Measurements from ENCODE around the gene FAM185A. TPM values are rescaled to one million over a fixed set of nuclear protein-coding genes. Genes with fewer than 3 reads are reported as not detected.
"Not testable (repeated sequence)": the region's sequence is repeated elsewhere in the genome, so short reads cannot be mapped to it uniquely, and the experiment has no call there.

The FAM185A gene
- total RNA-seq, 2 donors from 2014 or later, result 8.6 to 10.5 TPM

- H3K36me3 ChIP-seq; H3K4me1 ChIP-seq; H3K9me3 ChIP-seq; H3K27ac ChIP-seq; H3K27me3 ChIP-seq; intact Hi-C loops (cut with DNase I); DNase-seq: not testable (repeated sequence)
- Histone ChIP-seq H3K9ac (ENCODE audit: low read depth in 2 of 2, low read length in 2 of 2) (peak overlapping the region; percentile 12 to 63), H3K4me3 (peak overlapping the region; percentile 77)
Observed at GRCh38 chr7:102749445-102749786, 617 bp downstream of the FAM185A start.

GRCh38 chr7:102758227-102758626, 9.4 kb downstream of the FAM185A start:
- H3K4me3 ChIP-seq; H3K27ac ChIP-seq; H3K4me1 ChIP-seq; H3K36me3 ChIP-seq; DNase-seq; H3K27me3 ChIP-seq; H3K9me3 ChIP-seq; H3K9ac ChIP-seq (ENCODE audit: low read depth in 2 of 2, low read length in 2 of 2): not testable (repeated sequence)
- intact Hi-C loops (cut with DNase I), result loop anchor here (5.0 kb wide), 1 partner anchor 304 kb away; no protein-coding TSS in a partner anchor

- not testable (repeated sequence) for H3K9ac ChIP-seq (ENCODE audit: low read depth in 2 of 2, low read length in 2 of 2); H3K4me3 ChIP-seq; H3K4me1 ChIP-seq; H3K36me3 ChIP-seq; H3K9me3 ChIP-seq; DNase-seq; H3K27ac ChIP-seq; H3K27me3 ChIP-seq
- intact Hi-C loops (cut with DNase I), result loop anchor here (5.0 kb wide), 1 partner anchor 302 kb away; no protein-coding TSS in a partner anchor
Observed at GRCh38 chr7:102759934-102760333, 11.1 kb downstream of the FAM185A start.

- H3K4me3 ChIP-seq; H3K27me3 ChIP-seq; H3K36me3 ChIP-seq; intact Hi-C loops (cut with DNase I); H3K9me3 ChIP-seq; H3K9ac ChIP-seq (ENCODE audit: low read depth in 2 of 2, low read length in 2 of 2); DNase-seq; H3K4me1 ChIP-seq; H3K27ac ChIP-seq: not testable (repeated sequence)
Observed at GRCh38 chr7:102761234-102761633, 12.4 kb downstream of the FAM185A start.

- H3K4me1 ChIP-seq; H3K4me3 ChIP-seq; H3K9me3 ChIP-seq; intact Hi-C loops (cut with DNase I); H3K27ac ChIP-seq; DNase-seq; H3K9ac ChIP-seq (ENCODE audit: low read depth in 2 of 2, low read length in 2 of 2); H3K36me3 ChIP-seq; H3K27me3 ChIP-seq: not testable (repeated sequence)
Observed at GRCh38 chr7:102763295-102763905, 14.6 kb downstream of the FAM185A start.

- H3K27ac ChIP-seq; DNase-seq; H3K27me3 ChIP-seq; H3K9ac ChIP-seq (ENCODE audit: low read depth in 2 of 2, low read length in 2 of 2); intact Hi-C loops (cut with DNase I); H3K4me3 ChIP-seq; H3K36me3 ChIP-seq; H3K4me1 ChIP-seq; H3K9me3 ChIP-seq: not testable (repeated sequence)
Observed at GRCh38 chr7:102769657-102770192, 20.9 kb downstream of the FAM185A start.

GRCh38 chr7:102770467-102770866, 21.7 kb downstream of the FAM185A start:
- H3K9ac ChIP-seq (ENCODE audit: low read depth in 2 of 2, low read length in 2 of 2); H3K4me3 ChIP-seq; H3K9me3 ChIP-seq; intact Hi-C loops (cut with DNase I); H3K27me3 ChIP-seq; DNase-seq; H3K4me1 ChIP-seq; H3K36me3 ChIP-seq; H3K27ac ChIP-seq: not testable (repeated sequence)

GRCh38 chr7:102776217-102776616, 27.4 kb downstream of the FAM185A start:
- DNase-seq; H3K4me1 ChIP-seq; H3K4me3 ChIP-seq; H3K9ac ChIP-seq (ENCODE audit: low read depth in 2 of 2, low read length in 2 of 2); H3K27ac ChIP-seq; H3K9me3 ChIP-seq; intact Hi-C loops (cut with DNase I); H3K27me3 ChIP-seq; H3K36me3 ChIP-seq: not testable (repeated sequence)

GRCh38 chr7:102778663-102779062, 29.9 kb downstream of the FAM185A start:
- H3K36me3 ChIP-seq; H3K9me3 ChIP-seq; H3K27me3 ChIP-seq; H3K27ac ChIP-seq; H3K9ac ChIP-seq (ENCODE audit: low read depth in 2 of 2, low read length in 2 of 2); DNase-seq; H3K4me3 ChIP-seq; H3K4me1 ChIP-seq; intact Hi-C loops (cut with DNase I): not testable (repeated sequence)

GRCh38 chr7:102780926-102781325, 32.1 kb downstream of the FAM185A start:
- DNase-seq; H3K9ac ChIP-seq (ENCODE audit: low read depth in 2 of 2, low read length in 2 of 2); intact Hi-C loops (cut with DNase I): not testable (repeated sequence)

GRCh38 chr7:102788770-102789169, 40.0 kb downstream of the FAM185A start:
- H3K9ac ChIP-seq (ENCODE audit: low read depth in 2 of 2, low read length in 2 of 2); H3K36me3 ChIP-seq; DNase-seq; H3K27me3 ChIP-seq; H3K4me1 ChIP-seq; H3K4me3 ChIP-seq; intact Hi-C loops (cut with DNase I); H3K27ac ChIP-seq; H3K9me3 ChIP-seq: not testable (repeated sequence)

More at GRCh38 chr7:102780926-102781325, 32.1 kb downstream of the FAM185A start:
- not testable (repeated sequence) for H3K9me3 ChIP-seq, H3K36me3 ChIP-seq, H3K4me3 ChIP-seq, H3K27me3 ChIP-seq, H3K4me1 ChIP-seq, H3K27ac ChIP-seq

- intact Hi-C loops (cut with DNase I); H3K27ac ChIP-seq; H3K9ac ChIP-seq (ENCODE audit: low read depth in 2 of 2, low read length in 2 of 2); H3K9me3 ChIP-seq; H3K36me3 ChIP-seq; H3K4me1 ChIP-seq; H3K27me3 ChIP-seq; H3K4me3 ChIP-seq; DNase-seq: not testable (repeated sequence)
Observed at GRCh38 chr7:102790364-102791100, 41.7 kb downstream of the FAM185A start.

- H3K9ac ChIP-seq (ENCODE audit: low read depth in 2 of 2, low read length in 2 of 2); H3K4me1 ChIP-seq; H3K27ac ChIP-seq; DNase-seq; H3K4me3 ChIP-seq; H3K27me3 ChIP-seq; intact Hi-C loops (cut with DNase I); H3K36me3 ChIP-seq; H3K9me3 ChIP-seq: not testable (repeated sequence)
Observed at GRCh38 chr7:102791367-102791766, 42.6 kb downstream of the FAM185A start.
